ENCODE measurements around the gene ACER1. TPM values are rescaled to one million over a fixed set of nuclear protein-coding genes. Genes with fewer than 3 reads are reported as not detected.
A peak's percentile ranks its signal among the peaks of the same experiment; 100 is the strongest.

The ACER1 gene
- total and polyA plus RNA-seq, 7 donors = not detected

DNA sequence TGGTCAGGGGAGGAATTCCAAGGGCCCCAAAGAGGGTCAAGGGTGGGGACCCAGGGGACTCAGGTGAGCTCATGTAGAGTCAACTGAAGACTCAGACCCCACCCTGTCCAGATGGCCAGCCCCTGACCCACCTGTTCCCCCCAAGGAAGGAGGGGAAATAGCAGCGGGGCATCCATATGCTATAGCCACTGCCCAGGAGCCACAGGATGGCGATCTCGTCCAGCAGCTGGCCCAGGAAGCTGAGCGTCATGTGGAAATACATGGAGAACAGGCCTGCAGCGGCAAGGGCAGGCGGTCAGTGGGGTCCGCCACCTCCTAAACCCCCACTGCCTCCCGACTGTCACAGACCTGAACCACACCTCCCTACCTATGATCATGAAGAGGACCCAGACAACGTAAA lies 21.4 kb downstream of the ACER1 start:
- no peak overlapping the region for H3K27ac ChIP-seq
- ATAC-seq (no peak), DNase-seq (no peak)
- TF ChIP-seq, protein P1, sequence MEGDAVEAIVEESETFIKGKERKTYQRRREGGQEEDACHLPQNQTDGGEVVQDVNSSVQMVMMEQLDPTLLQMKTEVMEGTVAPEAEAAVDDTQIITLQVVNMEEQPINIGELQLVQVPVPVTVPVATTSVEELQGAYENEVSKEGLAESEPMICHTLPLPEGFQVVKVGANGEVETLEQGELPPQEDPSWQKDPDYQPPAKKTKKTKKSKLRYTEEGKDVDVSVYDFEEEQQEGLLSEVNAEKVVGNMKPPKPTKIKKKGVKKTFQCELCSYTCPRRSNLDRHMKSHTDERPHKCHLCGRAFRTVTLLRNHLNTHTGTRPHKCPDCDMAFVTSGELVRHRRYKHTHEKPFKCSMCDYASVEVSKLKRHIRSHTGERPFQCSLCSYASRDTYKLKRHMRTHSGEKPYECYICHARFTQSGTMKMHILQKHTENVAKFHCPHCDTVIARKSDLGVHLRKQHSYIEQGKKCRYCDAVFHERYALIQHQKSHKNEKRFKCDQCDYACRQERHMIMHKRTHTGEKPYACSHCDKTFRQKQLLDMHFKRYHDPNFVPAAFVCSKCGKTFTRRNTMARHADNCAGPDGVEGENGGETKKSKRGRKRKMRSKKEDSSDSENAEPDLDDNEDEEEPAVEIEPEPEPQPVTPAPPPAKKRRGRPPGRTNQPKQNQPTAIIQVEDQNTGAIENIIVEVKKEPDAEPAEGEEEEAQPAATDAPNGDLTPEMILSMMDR (IDR thresholded peaks at IDR 0.05) = peak; percentile 8
- no peaks in the 10 kb centered on the region for H3K4me1 ChIP-seq
- WGBS, 3 donors = 45 to 66% (median 64%) methylated on average over 9 of the region's 9 CpGs
- peaks cover 0 to 5% (median 3%) of the 10 kb centered on the region in 3 donors for H3K27me3 ChIP-seq (ENCODE audit: insufficient read depth in 3 of 3, low read length in 2 of 3)
- intact Hi-C loops (cut with DNase I) = no loop called here
- no peaks in the 10 kb centered on the region for H3K36me3 ChIP-seq (ENCODE audit: insufficient read depth in 1 of 2, low read depth in 1 of 2)
- H3K9me3 ChIP-seq = peaks cover 4% of the 10 kb centered on the region
- H3K4me3 ChIP-seq = no peak overlapping the region

DNA sequence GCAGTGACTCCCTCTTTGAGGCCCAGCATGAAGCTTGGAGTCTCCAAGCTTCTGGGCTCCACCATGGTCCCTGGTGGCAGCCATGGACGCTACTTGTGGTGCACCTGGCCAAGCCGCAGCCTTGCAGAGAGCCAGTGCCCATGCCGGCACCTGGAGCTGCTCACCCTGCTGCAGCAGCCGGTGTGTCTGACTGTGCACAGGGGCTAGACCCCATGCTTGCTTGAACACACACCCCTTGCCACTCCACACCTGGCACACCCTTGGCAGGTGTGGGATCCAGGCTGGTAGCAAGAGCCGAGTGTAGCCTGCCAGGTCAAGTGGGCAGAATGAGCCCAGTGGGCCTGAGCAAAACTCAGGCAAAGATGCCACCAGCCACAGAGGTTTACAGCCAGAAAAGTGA lies 35.0 kb downstream of the ACER1 start:
- no peak overlapping the region for H3K4me3 ChIP-seq
- H3K9me3 ChIP-seq = peaks cover 2% of the 10 kb centered on the region
- intact Hi-C loops (cut with DNase I) = loop anchor here in 1 of 2 donors (5.0 kb wide), 1 partner anchor 251 kb away; no protein-coding TSS in a partner anchor
- H3K27me3 ChIP-seq (ENCODE audit: insufficient read depth in 3 of 3, low read length in 2 of 3) = peaks cover 0 to 4% (median 0%) of the 10 kb centered on the region in 3 donors
- WGBS, 3 donors = 89 to 94% (median 89%) methylated on average over 5 of the region's 5 CpGs
- TF ChIP-seq, protein P1 (IDR thresholded peaks at IDR 0.05) = no peak
- no peak for ATAC-seq
- H3K27ac ChIP-seq = no peak overlapping the region
- H3K36me3 ChIP-seq (ENCODE audit: insufficient read depth in 1 of 2, low read depth in 1 of 2) = no peaks in the 10 kb centered on the region
- DNase-seq = no peak
- H3K4me1 ChIP-seq = no peaks in the 10 kb centered on the region

GRCh38 chr19:6297202-6297601 lies 36.2 kb downstream of the ACER1 start:
- H3K4me1 ChIP-seq = no peaks in the 10 kb centered on the region
- peaks cover 0 to 4% (median 0%) of the 10 kb centered on the region in 3 donors for H3K27me3 ChIP-seq (ENCODE audit: insufficient read depth in 3 of 3, low read length in 2 of 3)
- no peak for DNase-seq
- TF ChIP-seq, protein P1 (IDR thresholded peaks at IDR 0.05) = no peak
- peaks cover 14% of the 10 kb centered on the region for H3K9me3 ChIP-seq
- H3K4me3 ChIP-seq = no peak overlapping the region
- ATAC-seq = no peak
- no peak overlapping the region for H3K27ac ChIP-seq
- WGBS, 3 donors = 49 to 65% (median 58%) methylated on average over 5 to 6 of the region's 6 CpGs
- intact Hi-C loops (cut with DNase I) = loop anchor here in 1 of 2 donors (5.0 kb wide), 1 partner anchor 250 kb away; no protein-coding TSS in a partner anchor
- H3K36me3 ChIP-seq (ENCODE audit: insufficient read depth in 1 of 2, low read depth in 1 of 2) = no peaks in the 10 kb centered on the region

GRCh38 chr19:6292006-6292405 lies 41.4 kb downstream of the ACER1 start:
- no peaks in the 10 kb centered on the region for H3K36me3 ChIP-seq (ENCODE audit: insufficient read depth in 1 of 2, low read depth in 1 of 2)
- 52 to 66% (median 65%) methylated on average over 4 of the region's 4 CpGs for WGBS, 3 donors
- H3K4me1 ChIP-seq = no peaks in the 10 kb centered on the region
- TF ChIP-seq, protein P1 (IDR thresholded peaks at IDR 0.05) = no peak
- DNase-seq = no peak
- intact Hi-C loops (cut with DNase I) = no loop called here
- H3K27me3 ChIP-seq (ENCODE audit: insufficient read depth in 3 of 3, low read length in 2 of 3) = peaks cover 0 to 4% (median 2%) of the 10 kb centered on the region in 3 donors
- peaks cover 33% of the 10 kb centered on the region for H3K9me3 ChIP-seq
- no peak for ATAC-seq
- H3K4me3 ChIP-seq = no peak overlapping the region
- no peak overlapping the region for H3K27ac ChIP-seq

GRCh38 chr19:6288737-6289136 lies 44.7 kb downstream of the ACER1 start:
- ATAC-seq (no peak), DNase-seq (no peak)
- no peaks in the 10 kb centered on the region for H3K36me3 ChIP-seq (ENCODE audit: insufficient read depth in 1 of 2, low read depth in 1 of 2)
- no peak overlapping the region for H3K27ac ChIP-seq
- TF ChIP-seq, protein P1 (IDR thresholded peaks at IDR 0.05) = no peak
- no peak overlapping the region for H3K4me3 ChIP-seq
- H3K27me3 ChIP-seq (ENCODE audit: insufficient read depth in 3 of 3, low read length in 2 of 3) = peaks cover 0 to 5% (median 0%) of the 10 kb centered on the region in 3 donors
- 82 to 98% (median 90%) methylated on average over 1 of the region's 1 CpG for WGBS, 3 donors
- no peaks in the 10 kb centered on the region for H3K4me1 ChIP-seq
- intact Hi-C loops (cut with DNase I) = no loop called here
- peaks cover 40% of the 10 kb centered on the region for H3K9me3 ChIP-seq

Data from psoas muscle (tissue), 8 donors.